HCT116 (cell line): ENCODE results near the gene HLA-DPA1. TPM values are rescaled to one million over a fixed set of nuclear protein-coding genes. Genes with fewer than 3 reads are reported as not detected.
A peak's percentile ranks its signal among the peaks of the same experiment; 100 is the strongest.

Source experiments
- ATAC-seq: fragments of 200-7000 bp; cut with Tn5 transposase; 2 replicates; pipeline ENCODE4 v1.9.1; 2020; ENCODE audit warnings: mild to moderate bottlenecking, moderate library complexity
- BruUV-seq: library from RNA; stranded (reverse); fragments of 400-500 nt; replicated peaks from 2 replicates; lab custom pipeline; 2021; lab: Mats Ljungman, UMichigan
- CTCF ChIA-PET: fragments of 300-600 bp; sonication (Branson Sonifier 250); formaldehyde crosslinking; loops from one replicate; lab custom pipeline; 2021; ENCODE audit warnings: antibody characterized with exemption; lab: Charles Lee
- POLR2A ChIA-PET: fragments of 300-600, 350-600 bp; sonication (Branson Sonifier 250); formaldehyde crosslinking; loops from one replicate; lab custom pipeline; 2021; ENCODE audit warnings: antibody characterized with exemption; lab: Charles Lee
- RAD21 ChIA-PET, 2 experiments: fragments of 300-600 bp; sonication (Branson Sonifier 250); formaldehyde crosslinking; loops; one replicate each; lab custom pipeline; 2023; ENCODE audit warnings: low total read pairs in 2 of 2; ENCODE audit not compliant: uncharacterized antibody in 2 of 2, unreplicated experiment in 2 of 2, low non-redundant PET in 1 of 2; lab: Charles Lee
- DNase-seq: peaks from one replicate; pipeline ENCODE4 v3.0.0-alpha.2; 2010; ENCODE audit warnings: low read depth, low spot score
- H2AFZ ChIP-seq: fragments of 200-600 bp; shearing (Covaris generic), sonication (generic); 2 replicates; pipeline ENCODE4 v1.6.1; 2017; ENCODE audit warnings: low read depth, mixed run types, mixed read lengths, antibody characterized with exemption, low read length; ENCODE audit not compliant: poor library complexity, severe bottlenecking
- H3K27ac ChIP-seq: 2 replicates; pipeline ENCODE4 v1.5.1; 2012; ENCODE audit warnings: low read depth, low read length
- H3K27me3 ChIP-seq: fragments of 200-600 bp; sonication (generic); 2 replicates; pipeline ENCODE4 v1.6.1; 2016; ENCODE audit warnings: mixed run types, low read length, mixed read lengths; ENCODE audit not compliant: insufficient read depth
- H3K36me3 ChIP-seq, 2 experiments: fragments of 200-500 bp in 1 of 2; fragments of 200-600 bp in 1 of 2; sonication (Bioruptor generic) in 1 of 2; sonication (generic) in 1 of 2; 2 replicates each; pipeline versions ENCODE4 v1.5.1 to v1.6.1; 2014 to 2016; ENCODE audit warnings: low read length in 2 of 2, inconsistent platforms in 1 of 2, mixed read lengths in 1 of 2, mixed run types in 1 of 2; ENCODE audit not compliant: insufficient read depth in 2 of 2, control insufficient read depth in 1 of 2
- H3K4me1 ChIP-seq, 2 experiments: fragments of 200-600 bp in 1 of 2; sonication (generic) in 1 of 2; 2 replicates each; pipeline versions ENCODE4 v1.5.1 to v1.6.1; 2012 to 2017; ENCODE audit warnings: low read length in 2 of 2, inconsistent platforms in 1 of 2, mild to moderate bottlenecking in 1 of 2, mixed read lengths in 1 of 2, mixed run types in 1 of 2, moderate library complexity in 1 of 2; ENCODE audit not compliant: insufficient read depth in 2 of 2, control insufficient read depth in 1 of 2
- H3K4me2 ChIP-seq: fragments of 200-600 bp; sonication (generic); 2 replicates; pipeline ENCODE4 v1.6.1; 2017; ENCODE audit warnings: mixed run types, low read length, mixed read lengths
- H3K4me3 ChIP-seq, 2 experiments: fragments of 200-600 bp in 1 of 2; sonication (generic) in 1 of 2; replicated peaks in 1 of 2; 2 replicates each; pipeline ENCODE4 v1.5.1; 2011 to 2016; ENCODE audit warnings: low read length in 2 of 2, control low read depth in 1 of 2, low read depth in 1 of 2, mild to moderate bottlenecking in 1 of 2, mixed read lengths in 1 of 2, mixed run types in 1 of 2
- H3K79me2 ChIP-seq: fragments of 200-600 bp; sonication (generic); 2 replicates; pipeline ENCODE4 v1.6.1; 2017; ENCODE audit warnings: mild to moderate bottlenecking, mixed run types, low read length, moderate library complexity, mixed read lengths; ENCODE audit not compliant: insufficient read depth
- H3K9ac ChIP-seq: fragments of 200-600 bp; sonication (generic); 2 replicates; pipeline ENCODE4 v1.6.1; 2016; ENCODE audit warnings: low read length, mixed read lengths
- H3K9me2 ChIP-seq: fragments of 200-600 bp; sonication (generic), shearing (Covaris generic); 2 replicates; pipeline ENCODE4 v1.6.1; 2017; ENCODE audit warnings: mixed run types, mild to moderate bottlenecking, moderate library complexity; ENCODE audit not compliant: insufficient read depth
- H3K9me3 ChIP-seq, 2 experiments: fragments of 200-500 bp in 1 of 2; fragments of 200-600 bp in 1 of 2; sonication (Bioruptor generic) in 1 of 2; sonication (generic) in 1 of 2; 2 replicates each; pipeline ENCODE4 v1.6.1; 2014 to 2017; ENCODE audit warnings: low read length in 2 of 2, mixed read lengths in 2 of 2, inconsistent platforms in 1 of 2, low read depth in 1 of 2, mild to moderate bottlenecking in 1 of 2, mixed run types in 1 of 2, moderate library complexity in 1 of 2; ENCODE audit not compliant: control insufficient read depth in 1 of 2, insufficient read depth in 1 of 2
- H4K20me1 ChIP-seq: fragments of 200-600 bp; sonication (generic), shearing (Covaris generic); 2 replicates; pipeline ENCODE4 v1.6.1; 2017; ENCODE audit warnings: mixed run types, mild to moderate bottlenecking, moderate library complexity; ENCODE audit not compliant: insufficient read depth
- CBX3 ChIP-seq: IDR thresholded peaks from 2 replicates; pipeline ENCODE4 v1.6.1; 2012; ENCODE audit warnings: low read depth
- EGR1 ChIP-seq: IDR thresholded peaks from 2 replicates; pipeline ENCODE4 v1.6.1; 2012; ENCODE audit warnings: low read depth
- POLR2AphosphoS5 ChIP-seq: IDR thresholded peaks from 2 replicates; pipeline ENCODE4 v1.6.1; 2011; ENCODE audit warnings: mild to moderate bottlenecking, low read depth, low read length, moderate library complexity
- TCF7L2 ChIP-seq: IDR thresholded peaks from 2 replicates; pipeline ENCODE4 v1.7.0; 2011; ENCODE audit warnings: borderline replicate concordance, inconsistent platforms; ENCODE audit not compliant: insufficient read depth, insufficient read length; ENCODE audit errors: extremely low read depth
- ZNF274 ChIP-seq: fragments of 200-500 bp; sonication (Bioruptor generic); IDR thresholded peaks from 2 replicates; pipeline ENCODE4 v1.6.1; 2014; ENCODE audit warnings: mild to moderate bottlenecking, low read depth, low read length, inconsistent platforms
- intact Hi-C: fragments of 100-400 bp; cut with micrococcal nuclease; formaldehyde crosslinking; loops from 2 replicates; pipeline ENCODE4 v1.10.0; 2022
- total RNA-seq: library from RNA; stranded (reverse); gene quantifications from one replicate; pipeline ENCODE4 v1.2.1, GENCODE V29; 2021; ENCODE audit not compliant: unreplicated experiment
- TF ChIP-seq, protein P1 (sequence below), 3 experiments: fragments of 200-600 bp in 1 of 3; sonication (generic) in 1 of 3; IDR thresholded peaks in 2 of 3; conservative IDR thresholded peaks in 1 of 3; 2 replicates each; pipeline ENCODE4 v1.5.1; 2012 to 2017; ENCODE audit warnings: low read depth in 2 of 3, low read length in 2 of 3, antibody characterized with exemption in 1 of 3, borderline replicate concordance in 1 of 3, control low read depth in 1 of 3, mild to moderate bottlenecking in 1 of 3, mixed read lengths in 1 of 3, mixed run types in 1 of 3, moderate library complexity in 1 of 3; ENCODE audit not compliant: insufficient read depth in 1 of 3

Gene HLA-DPA1
- total RNA-seq, 1 experiment from 2014 or later = 0.89 TPM

DNA sequence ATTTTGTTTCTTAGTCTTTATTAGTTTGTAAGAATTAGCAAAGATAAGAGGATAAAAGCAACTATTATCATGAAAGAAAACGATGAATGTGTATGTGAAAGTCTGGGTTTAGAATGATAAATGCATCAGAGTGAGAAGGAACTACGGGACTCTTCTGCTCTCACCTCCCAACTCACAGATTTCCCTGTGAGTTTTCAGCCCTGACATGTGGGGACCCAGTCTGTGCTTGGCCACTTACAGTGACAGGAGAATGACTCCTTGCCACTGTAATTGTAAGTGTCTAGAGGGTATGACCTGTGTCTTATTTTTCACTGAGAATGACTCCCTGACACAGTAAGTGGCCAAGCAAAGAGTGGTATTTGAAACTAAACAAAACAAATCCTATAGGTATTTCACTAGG is 2.5 kb downstream of the HLA-DPA1 start:
- H3K9me3 ChIP-seq = no peaks in the 10 kb centered on the region
- H3K27ac ChIP-seq = no peak overlapping the region
- CTCF ChIA-PET = no interaction called here
- H3K9me2 ChIP-seq = no peaks in the 10 kb centered on the region
- peaks cover 0 to 5% of the 10 kb centered on the region in 2 experiments; a peak in 1 of 4 replicates for H3K4me1 ChIP-seq
- no peak overlapping the region for H2AFZ ChIP-seq
- H3K36me3 ChIP-seq = no peaks in the 10 kb centered on the region
- BruUV-seq = no TSS peak
- RAD21 ChIA-PET = no interaction called here
- no peaks in the 10 kb centered on the region for H3K27me3 ChIP-seq
- POLR2A ChIA-PET = no interaction called here
- H4K20me1 ChIP-seq = no peaks in the 10 kb centered on the region
- DNase-seq (no peak), ATAC-seq (no peak)
- no peaks in the 10 kb centered on the region for H3K79me2 ChIP-seq
- no peak overlapping the region for H3K9ac ChIP-seq
- intact Hi-C loops = no loop called here
- H3K4me2 ChIP-seq = no peak overlapping the region
- TF ChIP-seq EGR1 = no peak
- TF ChIP-seq, protein P1, sequence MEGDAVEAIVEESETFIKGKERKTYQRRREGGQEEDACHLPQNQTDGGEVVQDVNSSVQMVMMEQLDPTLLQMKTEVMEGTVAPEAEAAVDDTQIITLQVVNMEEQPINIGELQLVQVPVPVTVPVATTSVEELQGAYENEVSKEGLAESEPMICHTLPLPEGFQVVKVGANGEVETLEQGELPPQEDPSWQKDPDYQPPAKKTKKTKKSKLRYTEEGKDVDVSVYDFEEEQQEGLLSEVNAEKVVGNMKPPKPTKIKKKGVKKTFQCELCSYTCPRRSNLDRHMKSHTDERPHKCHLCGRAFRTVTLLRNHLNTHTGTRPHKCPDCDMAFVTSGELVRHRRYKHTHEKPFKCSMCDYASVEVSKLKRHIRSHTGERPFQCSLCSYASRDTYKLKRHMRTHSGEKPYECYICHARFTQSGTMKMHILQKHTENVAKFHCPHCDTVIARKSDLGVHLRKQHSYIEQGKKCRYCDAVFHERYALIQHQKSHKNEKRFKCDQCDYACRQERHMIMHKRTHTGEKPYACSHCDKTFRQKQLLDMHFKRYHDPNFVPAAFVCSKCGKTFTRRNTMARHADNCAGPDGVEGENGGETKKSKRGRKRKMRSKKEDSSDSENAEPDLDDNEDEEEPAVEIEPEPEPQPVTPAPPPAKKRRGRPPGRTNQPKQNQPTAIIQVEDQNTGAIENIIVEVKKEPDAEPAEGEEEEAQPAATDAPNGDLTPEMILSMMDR (IDR thresholded peaks at IDR 0.05 in 2 of 3, conservative IDR thresholded peaks at IDR 0.05 in 1 of 3; ENCODE audit: borderline replicate concordance in 1 of 3, insufficient read depth in 1 of 3, low read depth in 2 of 3, low read length in 2 of 3) = no peak
- TF ChIP-seq POLR2AphosphoS5 = no peak
- no peak for TF ChIP-seq ZNF274
- no peak for TF ChIP-seq CBX3
- TF ChIP-seq, all 23 proteins: peak for 0
- H3K4me3 ChIP-seq = no peak overlapping the region

DNA sequence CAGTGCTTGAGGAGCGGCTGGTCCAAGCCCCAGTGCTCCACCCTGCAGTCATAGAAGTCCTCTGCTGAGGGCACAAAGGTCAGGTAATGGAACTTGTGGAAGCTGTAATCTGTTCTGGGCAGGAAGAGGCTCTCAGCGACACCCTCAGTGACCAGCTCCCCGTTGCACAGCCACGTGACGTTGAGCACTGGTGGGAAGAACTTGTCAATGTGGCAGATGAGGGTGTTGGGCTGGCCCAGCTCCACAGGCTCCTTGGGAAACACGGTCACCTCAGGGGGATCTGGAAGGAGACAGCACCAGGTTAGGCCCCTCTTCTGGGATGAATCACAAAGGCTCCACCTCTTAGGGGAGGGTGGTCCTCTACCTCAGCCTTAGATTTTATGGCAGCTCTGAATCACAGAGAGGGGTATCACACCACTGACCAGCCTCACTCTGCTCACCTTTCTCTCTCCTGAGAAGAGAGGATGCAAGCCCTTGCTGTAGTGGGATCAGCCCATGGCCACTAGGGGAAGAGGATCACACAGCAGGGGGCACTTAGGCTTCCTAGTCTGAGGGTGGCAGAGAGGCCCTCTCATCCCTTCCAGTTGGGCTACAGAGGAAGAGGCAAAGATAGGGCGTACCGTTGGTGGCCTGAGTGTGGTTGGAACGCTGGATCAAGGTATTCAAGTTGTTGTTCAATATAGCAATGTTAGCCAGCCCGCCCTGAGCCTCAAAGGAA is 4.3 kb downstream of the HLA-DPA1 start:
- ChIA-PET CTCF (no interaction called here), RAD21 (no interaction called here), POLR2A (no interaction called here)
- Histone ChIP-seq H3K9ac (no peak overlapping the region), H3K4me3 (no peak overlapping the region), H3K9me2 (no peaks in the 10 kb centered on the region), H3K36me3 (no peaks in the 10 kb centered on the region), H3K27me3 (0 out of 2 replicates have a peak, but pooled peaks cover 5% of the 10 kb centered on the region), H3K79me2 (no peaks in the 10 kb centered on the region), H3K4me2 (no peak overlapping the region), H4K20me1 (no peaks in the 10 kb centered on the region), H3K27ac (no peak overlapping the region), H2AFZ (no peak overlapping the region), H3K4me1 (no peaks in the 10 kb centered on the region), H3K9me3 (no peaks in the 10 kb centered on the region)
- ATAC-seq (peak; percentile 40; the same call in 1 of the 2 replicates), DNase-seq (no peak)
- no TSS peak for BruUV-seq
- intact Hi-C loops = no loop called here
- TF ChIP-seq, protein P1 (IDR thresholded peaks at IDR 0.05 in 2 of 3, conservative IDR thresholded peaks at IDR 0.05 in 1 of 3; ENCODE audit: borderline replicate concordance in 1 of 3, insufficient read depth in 1 of 3, low read depth in 2 of 3, low read length in 2 of 3) = peak in 2 of 3 experiments; percentile 33 to 34; a peak in 3 of 6 replicates
- no peak for TF ChIP-seq TCF7L2
